Stimulated activated naive B cell treated with anti-CD40 and anti-IgM and Interleukin-4, amounts not matched to agents 10 μg/mL and 1 μg/mL and 100 μg/mL, for 72 hours (primary cell): ENCODE results near the gene AANAT.
A peak's percentile ranks its signal among the peaks of the same experiment; 100 is the strongest.

Experiments
- ATAC-seq, 2 donors: fragments of 150-1000 bp; cut with Tn5 transposase; replicated peaks; 2 replicates each; pipeline ENCODE4 v1.10.0; 2021; ENCODE audit warnings: moderate library complexity in 1 of 2
- DNase-seq: peaks from one replicate; pipeline ENCODE4 v3.0.0; 2021
- H3K27ac Mint-ChIP-seq: one replicate; pipeline ENCODE4 v1.8.0; 2022; ENCODE audit warnings: mild to moderate bottlenecking, mixed read lengths
- H3K27me3 Mint-ChIP-seq, 2 donors: one replicate each; pipeline ENCODE4 v1.8.0; 2022; ENCODE audit warnings: mixed read lengths in 2 of 2
- H3K36me3 Mint-ChIP-seq, 2 donors: one replicate each; pipeline ENCODE4 v1.8.0; 2022; ENCODE audit warnings: mixed read lengths in 2 of 2, mild to moderate bottlenecking in 1 of 2
- H3K4me1 Mint-ChIP-seq, 2 donors: one replicate each; pipeline ENCODE4 v1.8.0; 2022; ENCODE audit warnings: mixed read lengths in 2 of 2, mild to moderate bottlenecking in 1 of 2
- H3K4me3 Mint-ChIP-seq, 2 donors: one replicate each; pipeline ENCODE4 v1.8.0; 2022; ENCODE audit warnings: mild to moderate bottlenecking in 2 of 2, mixed read lengths in 2 of 2, moderate library complexity in 1 of 2
- H3K9me3 Mint-ChIP-seq, 2 donors: one replicate each; pipeline ENCODE4 v1.8.0; 2022; ENCODE audit warnings: mixed read lengths in 2 of 2, mild to moderate bottlenecking in 1 of 2

Gene AANAT

DNA sequence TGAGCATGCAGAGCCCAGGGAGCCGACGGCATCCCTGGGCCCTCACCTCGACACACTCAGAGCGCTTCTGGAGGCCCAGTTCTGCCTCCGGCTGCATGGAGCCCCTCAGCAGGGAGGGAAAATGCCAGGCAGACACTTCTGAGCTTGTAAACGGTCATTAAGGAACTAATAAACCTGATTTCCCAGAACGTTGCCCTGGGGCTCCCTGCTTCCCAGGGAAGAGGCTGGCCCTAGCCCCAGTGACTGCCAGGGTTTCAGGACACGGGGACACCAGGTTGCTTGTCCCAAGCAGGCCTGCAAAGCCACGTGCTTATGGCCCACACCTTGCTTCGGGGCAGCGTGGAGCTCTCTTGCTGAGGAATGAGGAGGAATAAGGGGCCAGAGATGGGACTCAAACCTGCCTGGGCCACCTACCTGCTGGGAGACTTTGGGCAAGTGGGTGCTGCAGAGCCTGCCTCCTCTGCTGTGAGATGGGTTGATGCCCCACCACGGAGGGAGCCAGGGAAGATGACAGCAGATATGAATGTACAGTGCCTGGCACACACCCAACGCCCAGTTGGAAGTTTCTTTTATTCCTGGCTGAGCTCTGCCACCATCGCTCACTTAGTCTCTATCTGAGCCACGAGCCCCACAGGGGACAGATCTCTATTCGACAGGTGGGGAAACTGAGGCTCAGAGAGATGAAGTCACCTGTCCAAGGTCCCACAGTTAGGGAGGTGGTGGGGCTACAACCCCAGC is 28.4 kb downstream of the AANAT start:
- peaks cover 81 to 94% of the 10 kb centered on the region in 2 donors for H3K4me1 Mint-ChIP-seq
- H3K36me3 Mint-ChIP-seq = peaks cover 17 to 19% of the 10 kb centered on the region in 2 donors
- H3K27ac Mint-ChIP-seq = peak overlapping the region; percentile 95
- no peaks in the 10 kb centered on the region for H3K9me3 Mint-ChIP-seq
- no peaks in the 10 kb centered on the region for H3K27me3 Mint-ChIP-seq
- no peak for ATAC-seq
- peak overlapping the region in 1 of 2 donors; percentile 48 for H3K4me3 Mint-ChIP-seq
- no peak for DNase-seq

GRCh38 chr17:76496464-76496863 is 29.1 kb downstream of the AANAT start:
- peaks cover 17 to 19% of the 10 kb centered on the region in 2 donors for H3K36me3 Mint-ChIP-seq
- DNase-seq = no peak
- H3K4me1 Mint-ChIP-seq = peaks cover 77 to 90% of the 10 kb centered on the region in 2 donors
- no peaks in the 10 kb centered on the region for H3K27me3 Mint-ChIP-seq
- H3K4me3 Mint-ChIP-seq = peak overlapping the region; percentile 48 to 83
- peak; percentile 7 to 12 for ATAC-seq
- no peaks in the 10 kb centered on the region for H3K9me3 Mint-ChIP-seq
- peak overlapping the region; percentile 95 for H3K27ac Mint-ChIP-seq

DNA sequence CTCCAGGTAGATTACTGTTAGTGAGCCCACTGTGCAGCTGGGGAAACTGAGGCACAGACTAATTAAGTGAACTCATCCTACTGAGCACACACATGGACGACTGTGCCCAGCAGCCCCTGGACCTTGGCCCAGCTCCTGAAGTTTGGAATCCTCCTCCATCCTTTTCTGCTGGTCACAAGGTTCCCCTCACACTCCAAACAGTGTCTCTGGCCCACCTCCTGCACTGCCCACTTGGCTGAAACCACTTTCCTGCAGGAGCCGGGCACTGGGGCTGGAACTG is 30.2 kb downstream of the AANAT start:
- Mint-ChIP-seq H3K36me3 (peaks cover 17 to 19% of the 10 kb centered on the region in 2 donors), H3K9me3 (no peaks in the 10 kb centered on the region), H3K27me3 (no peaks in the 10 kb centered on the region), H3K27ac (peak overlapping the region; percentile 95), H3K4me3 (peak overlapping the region; percentile 83 to 97), H3K4me1 (peaks cover 77 to 90% of the 10 kb centered on the region in 2 donors)
- no peak for ATAC-seq
- DNase-seq = no peak

DNA sequence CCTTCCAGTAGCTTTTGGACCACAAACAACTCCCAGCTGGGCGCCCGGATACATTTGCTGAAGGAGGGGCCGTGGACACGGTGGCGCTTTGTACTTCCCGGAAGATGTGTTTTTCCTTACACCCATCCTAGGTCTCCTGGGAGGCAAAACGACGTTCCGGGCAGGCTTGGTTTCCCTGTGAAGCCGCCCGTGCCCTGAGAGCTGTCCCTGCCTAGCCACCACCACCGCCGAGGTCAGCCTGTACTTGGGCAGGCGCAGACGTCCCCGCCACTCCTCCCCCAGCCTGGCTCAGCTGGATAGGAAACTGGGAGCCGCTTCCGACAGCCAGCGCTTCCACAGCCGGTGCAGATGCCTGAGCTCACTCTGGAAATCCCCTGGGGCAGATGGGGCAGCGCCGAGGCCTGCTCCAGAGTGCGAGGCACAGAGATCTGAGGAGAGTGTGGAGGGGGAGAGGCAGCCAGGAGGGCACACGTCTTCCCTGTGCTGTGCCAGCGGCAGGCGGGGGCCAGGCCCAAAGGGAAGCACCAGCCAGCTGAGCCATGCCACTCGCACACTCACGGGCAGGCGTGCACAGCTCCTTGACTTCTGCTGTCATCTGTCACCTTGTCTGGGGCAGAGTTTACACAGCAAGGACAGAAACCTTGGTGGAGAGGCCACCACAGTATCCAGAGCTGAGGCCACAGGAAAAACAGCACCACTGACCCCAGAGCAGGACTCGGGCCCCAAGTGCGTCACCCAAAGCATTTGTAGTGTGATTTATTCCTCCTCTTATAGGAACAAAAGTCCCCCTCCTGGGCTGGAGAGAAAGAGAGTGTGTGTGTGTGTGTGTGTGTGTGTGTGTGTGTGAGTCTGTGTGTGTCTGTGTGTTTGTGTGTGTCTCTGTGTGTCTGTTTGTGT is 30.8 kb downstream of the AANAT start:
- Mint-ChIP-seq H3K4me1 (peaks cover 75 to 88% of the 10 kb centered on the region in 2 donors), H3K4me3 (peak overlapping the region; percentile 83 to 97), H3K9me3 (no peaks in the 10 kb centered on the region), H3K27ac (peak overlapping the region; percentile 95), H3K36me3 (peaks cover 15 to 19% of the 10 kb centered on the region in 2 donors), H3K27me3 (no peaks in the 10 kb centered on the region)
- no peak for DNase-seq
- ATAC-seq = peak in 1 of 2 donors; percentile 17

DNA sequence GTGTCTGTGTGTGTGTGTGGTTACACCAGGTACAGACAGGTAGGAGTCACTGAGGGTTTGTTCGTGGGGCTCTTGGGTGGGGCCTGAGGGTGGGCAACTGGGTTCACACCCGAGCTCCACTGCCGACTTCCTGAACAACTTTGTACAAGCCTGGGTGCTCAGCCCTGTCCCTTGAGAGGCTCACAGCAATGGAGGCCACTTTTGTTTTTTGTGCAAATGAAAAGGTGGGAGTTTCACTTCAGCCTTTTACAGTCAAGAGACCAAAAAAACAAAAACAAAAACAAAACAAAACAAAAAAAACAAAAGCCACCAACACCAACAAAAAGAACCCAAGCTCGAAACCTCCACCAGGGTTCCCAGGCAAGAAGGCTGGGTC is 31.5 kb downstream of the AANAT start:
- H3K4me1 Mint-ChIP-seq = peaks cover 69 to 82% of the 10 kb centered on the region in 2 donors
- peak overlapping the region; percentile 95 for H3K27ac Mint-ChIP-seq
- no peak for DNase-seq
- H3K9me3 Mint-ChIP-seq = no peaks in the 10 kb centered on the region
- H3K36me3 Mint-ChIP-seq = peaks cover 14 to 19% of the 10 kb centered on the region in 2 donors
- ATAC-seq = no peak
- H3K27me3 Mint-ChIP-seq = no peaks in the 10 kb centered on the region
- peak overlapping the region; percentile 83 to 97 for H3K4me3 Mint-ChIP-seq

DNA sequence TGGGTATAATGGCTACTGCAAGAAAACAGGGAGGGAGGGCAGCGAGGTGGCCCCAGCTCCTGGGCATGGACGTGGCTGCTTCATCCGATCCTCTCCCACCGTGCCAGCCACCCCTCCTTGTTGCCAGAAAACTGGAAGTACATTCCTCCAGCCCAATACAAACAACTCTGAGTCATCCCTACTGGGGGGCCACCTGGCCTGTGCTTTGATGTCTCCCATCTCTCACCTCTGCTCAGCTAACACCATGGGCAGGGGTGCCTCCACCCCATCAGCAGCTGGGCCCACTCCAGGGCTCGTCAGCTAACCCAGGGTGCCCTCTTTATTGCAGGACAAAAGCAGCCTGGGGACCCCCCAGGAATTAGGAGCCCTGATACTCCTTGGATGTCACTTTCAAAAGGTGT is 31.9 kb downstream of the AANAT start:
- Mint-ChIP-seq H3K9me3 (no peaks in the 10 kb centered on the region), H3K4me1 (peaks cover 69 to 84% of the 10 kb centered on the region in 2 donors), H3K27ac (peak overlapping the region; percentile 95), H3K36me3 (peaks cover 14 to 19% of the 10 kb centered on the region in 2 donors), H3K27me3 (no peaks in the 10 kb centered on the region), H3K4me3 (peak overlapping the region; percentile 83 to 97)
- ATAC-seq (no peak), DNase-seq (no peak)

- Mint-ChIP-seq H3K4me3 (peak overlapping the region; percentile 83 to 97), H3K9me3 (no peaks in the 10 kb centered on the region), H3K36me3 (peaks cover 14 to 19% of the 10 kb centered on the region in 2 donors), H3K27ac (peak overlapping the region; percentile 81), H3K4me1 (peaks cover 63 to 76% of the 10 kb centered on the region in 2 donors), H3K27me3 (no peaks in the 10 kb centered on the region)
- no peak for ATAC-seq
- DNase-seq = no peak
Measured at GRCh38 chr17:76500074-76500746, 32.8 kb downstream of the AANAT start.

- ATAC-seq (peak; percentile 23 to 33), DNase-seq (no peak)
- H3K27me3 Mint-ChIP-seq = no peaks in the 10 kb centered on the region
- peaks cover 59 to 72% of the 10 kb centered on the region in 2 donors for H3K4me1 Mint-ChIP-seq
- H3K27ac Mint-ChIP-seq = peak overlapping the region; percentile 81
- H3K36me3 Mint-ChIP-seq = peaks cover 14 to 19% of the 10 kb centered on the region in 2 donors
- H3K4me3 Mint-ChIP-seq = peak overlapping the region; percentile 83 to 97
- no peaks in the 10 kb centered on the region for H3K9me3 Mint-ChIP-seq
Measured at GRCh38 chr17:76500747-76501017, 33.3 kb downstream of the AANAT start.

DNA sequence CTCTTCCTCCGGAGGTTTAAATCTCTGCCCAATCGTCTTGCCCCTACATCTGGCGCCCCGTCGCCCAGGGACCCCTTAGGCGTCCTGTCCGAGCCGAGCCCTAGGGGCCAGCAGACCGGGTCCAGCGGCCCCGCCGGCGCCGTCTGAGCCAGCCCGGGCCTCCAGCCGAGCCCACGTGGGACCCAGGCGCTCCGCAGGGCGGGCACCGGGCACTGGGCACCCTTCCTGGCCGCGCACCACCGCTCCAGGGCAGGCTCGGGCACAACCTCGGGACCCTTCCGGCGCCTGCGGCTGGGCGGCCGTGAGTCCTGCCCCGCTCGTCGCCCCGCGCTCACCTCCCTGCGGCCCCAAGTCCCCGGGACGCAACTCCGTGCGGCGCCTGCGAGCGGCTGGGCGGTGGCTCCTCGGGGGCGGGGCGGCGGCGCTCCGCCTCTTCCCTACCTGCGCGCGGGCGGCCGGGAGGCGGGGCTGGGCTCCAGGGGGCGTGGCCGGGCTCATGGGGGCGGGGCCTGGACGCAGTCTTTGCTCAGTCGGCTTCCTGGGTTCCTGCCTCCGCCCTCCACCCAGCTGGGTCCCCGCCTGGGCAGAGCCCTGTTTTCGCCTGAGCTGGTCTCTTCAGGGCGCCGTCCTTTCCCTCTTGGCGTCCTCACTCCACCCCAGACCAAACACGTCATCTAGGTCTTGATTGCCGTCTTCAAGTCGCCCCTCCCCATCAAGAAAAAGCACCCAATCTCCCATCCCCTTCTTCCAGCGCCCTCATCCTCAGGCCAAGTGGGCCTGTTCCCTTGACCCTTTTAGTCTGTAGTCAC is 33.8 kb downstream of the AANAT start, which contains the start of gene RHBDF2:
RHBDF2 (minus strand) TSS at position 406 of the 809 bp plus-strand sequence. CDS start 19,899 bp downstream, outside the sequence.
- Mint-ChIP-seq H3K36me3 (peaks cover 14 to 17% of the 10 kb centered on the region in 2 donors), H3K27me3 (no peaks in the 10 kb centered on the region), H3K27ac (peak within 1 kb of the TSS; percentile 97), H3K4me3 (peak within 1 kb of the TSS; percentile 83 to 97), H3K4me1 (peaks cover 57 to 72% of the 10 kb centered on the region in 2 donors), H3K9me3 (no peaks in the 10 kb centered on the region)
- DNase-seq = peak; percentile 93
- ATAC-seq = peak; percentile 79 to 87

DNA sequence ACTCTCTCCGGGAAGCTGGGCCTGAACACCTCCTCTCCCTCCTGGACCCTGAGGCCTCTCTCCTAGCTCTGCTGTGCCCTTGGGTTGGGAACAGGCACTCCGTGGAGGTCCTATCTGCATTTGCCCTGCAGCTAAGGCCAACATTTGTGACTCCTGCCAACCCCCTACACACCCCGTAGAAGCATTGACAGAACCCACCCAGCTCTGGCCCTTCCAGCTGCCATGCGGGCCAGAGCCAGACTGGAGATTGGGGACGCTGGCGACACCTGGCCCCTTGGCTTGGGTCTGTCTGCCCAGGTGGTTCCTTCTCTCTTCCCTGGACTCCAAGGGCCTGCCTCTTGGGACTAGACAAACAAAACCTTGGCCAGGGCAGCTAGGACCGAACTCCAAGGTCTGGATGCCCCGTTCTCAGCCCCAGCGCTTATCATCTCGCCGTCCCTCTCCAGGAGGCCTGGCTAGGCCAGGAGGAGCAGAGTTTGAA is 34.5 kb downstream of the AANAT start:
- no peaks in the 10 kb centered on the region for H3K27me3 Mint-ChIP-seq
- no peaks in the 10 kb centered on the region for H3K9me3 Mint-ChIP-seq
- peak overlapping the region; percentile 97 for H3K27ac Mint-ChIP-seq
- DNase-seq = no peak
- H3K4me1 Mint-ChIP-seq = peaks cover 54 to 72% of the 10 kb centered on the region in 2 donors
- peaks cover 13 to 14% of the 10 kb centered on the region in 2 donors for H3K36me3 Mint-ChIP-seq
- no peak for ATAC-seq
- H3K4me3 Mint-ChIP-seq = peak overlapping the region; percentile 83 to 97

- H3K4me3 Mint-ChIP-seq = no peak overlapping the region
- H3K27me3 Mint-ChIP-seq = peaks cover 0 to under 1% of the 10 kb centered on the region in 2 donors
- H3K36me3 Mint-ChIP-seq = peaks cover 7 to 8% of the 10 kb centered on the region in 2 donors
- peak overlapping the region; percentile 97 for H3K27ac Mint-ChIP-seq
- no peaks in the 10 kb centered on the region for H3K9me3 Mint-ChIP-seq
- H3K4me1 Mint-ChIP-seq = peaks cover 46 to 67% of the 10 kb centered on the region in 2 donors
- DNase-seq (no peak), ATAC-seq (no peak)
Measured at GRCh38 chr17:76502341-76503211, 35.2 kb downstream of the AANAT start.

DNA sequence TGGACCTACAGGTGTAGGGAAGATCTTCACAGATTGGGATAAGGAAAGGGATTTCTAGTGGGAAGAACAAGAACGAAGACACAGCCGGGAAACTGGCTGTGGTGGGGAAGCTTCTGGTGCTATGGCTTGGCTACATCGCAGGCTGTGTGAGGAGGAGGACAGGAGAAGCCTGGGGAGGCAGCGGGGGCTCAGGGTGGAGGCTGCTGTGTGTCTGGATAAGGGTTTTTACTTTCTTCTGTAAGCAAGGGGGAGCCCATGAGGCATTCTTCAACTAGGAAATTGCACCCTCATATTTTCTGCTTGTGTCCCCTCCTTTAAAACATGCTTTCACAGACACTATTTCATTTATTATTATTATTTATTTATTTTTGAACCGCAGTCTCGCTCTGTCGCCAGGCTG is 36.7 kb downstream of the AANAT start:
- peak overlapping the region; percentile 57 for H3K27ac Mint-ChIP-seq
- H3K9me3 Mint-ChIP-seq = no peaks in the 10 kb centered on the region
- peaks cover 32 to 51% of the 10 kb centered on the region in 2 donors for H3K4me1 Mint-ChIP-seq
- H3K4me3 Mint-ChIP-seq = peak overlapping the region in 1 of 2 donors; percentile 50
- DNase-seq (no peak), ATAC-seq (no peak)
- H3K36me3 Mint-ChIP-seq = no peaks in the 10 kb centered on the region
- peaks cover 5 to 6% of the 10 kb centered on the region in 2 donors for H3K27me3 Mint-ChIP-seq
